ENCODE measurements around the gene MESP1.

MESP1 gene

DNA sequence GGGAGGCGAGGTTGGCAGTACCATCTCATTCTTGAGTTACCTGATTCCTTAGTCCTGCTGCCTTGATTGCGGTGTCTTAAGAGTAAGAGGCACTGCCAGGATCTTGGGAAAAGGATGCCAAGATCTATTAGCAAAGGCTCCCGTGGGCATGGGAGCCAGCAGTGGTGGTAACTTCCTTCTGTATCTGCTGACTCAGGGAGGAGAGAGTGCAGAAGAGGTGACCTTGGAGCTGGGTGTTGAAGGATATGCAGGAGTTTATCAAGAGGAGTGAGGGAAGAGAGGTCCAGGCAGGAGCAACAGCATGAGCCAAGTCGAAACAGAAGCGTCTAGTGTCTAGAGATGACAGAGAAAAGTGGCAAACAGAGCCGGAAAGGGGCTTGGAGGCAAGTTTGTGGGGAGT lies 29.6 kb upstream of the MESP1 start:
- DNase-seq, result no peak

DNA sequence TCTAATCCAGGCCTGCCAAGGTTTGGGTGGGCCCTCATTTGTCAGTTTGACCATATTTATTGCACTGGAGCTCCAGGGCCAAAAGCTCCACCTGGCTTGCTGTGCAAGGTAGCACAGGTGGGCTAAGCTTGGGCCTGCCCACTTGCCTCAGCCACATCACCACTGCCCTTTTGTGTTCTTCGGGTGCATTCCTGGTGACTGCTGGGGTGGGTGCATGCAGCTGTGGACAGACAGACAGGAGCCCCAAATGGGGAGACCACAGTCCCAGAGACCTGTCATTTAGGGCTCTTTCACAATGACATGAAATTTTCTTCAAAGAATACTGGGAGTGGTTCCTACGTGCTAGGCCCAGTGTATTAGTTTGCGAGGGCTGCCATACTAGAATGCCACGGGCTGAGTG lies 27.8 kb upstream of the MESP1 start:
- no peak for DNase-seq

DNA sequence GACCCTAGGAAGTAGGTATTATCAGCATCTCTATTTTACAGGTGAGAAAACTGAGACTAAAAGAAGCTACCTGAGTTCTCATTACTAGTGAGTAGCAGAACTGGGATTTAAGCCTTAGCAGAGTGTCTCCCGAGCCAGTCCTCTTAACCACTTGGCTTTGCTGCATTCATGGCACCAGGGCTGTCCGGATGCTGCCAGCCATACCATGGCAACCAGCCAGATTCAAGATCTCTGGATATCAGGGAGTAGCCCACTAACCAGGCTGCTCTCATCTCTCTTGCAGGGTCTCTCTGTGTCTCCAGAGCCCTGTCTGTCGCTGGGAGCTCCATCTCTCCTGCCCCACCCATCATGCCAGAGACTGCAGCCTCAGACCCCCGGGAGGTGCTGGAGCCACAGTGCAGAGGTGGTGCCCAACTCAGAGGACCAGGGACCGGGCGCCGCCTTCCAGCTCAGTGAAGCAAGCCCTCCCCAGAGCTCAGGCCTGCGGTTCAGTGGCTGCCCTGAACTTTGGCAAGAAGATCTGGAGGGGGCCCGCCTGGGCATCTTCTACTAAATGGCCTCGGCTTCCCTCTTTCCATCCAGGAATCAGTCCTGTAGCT lies 26.8 kb upstream of the MESP1 start:
- no peak for DNase-seq

DNA sequence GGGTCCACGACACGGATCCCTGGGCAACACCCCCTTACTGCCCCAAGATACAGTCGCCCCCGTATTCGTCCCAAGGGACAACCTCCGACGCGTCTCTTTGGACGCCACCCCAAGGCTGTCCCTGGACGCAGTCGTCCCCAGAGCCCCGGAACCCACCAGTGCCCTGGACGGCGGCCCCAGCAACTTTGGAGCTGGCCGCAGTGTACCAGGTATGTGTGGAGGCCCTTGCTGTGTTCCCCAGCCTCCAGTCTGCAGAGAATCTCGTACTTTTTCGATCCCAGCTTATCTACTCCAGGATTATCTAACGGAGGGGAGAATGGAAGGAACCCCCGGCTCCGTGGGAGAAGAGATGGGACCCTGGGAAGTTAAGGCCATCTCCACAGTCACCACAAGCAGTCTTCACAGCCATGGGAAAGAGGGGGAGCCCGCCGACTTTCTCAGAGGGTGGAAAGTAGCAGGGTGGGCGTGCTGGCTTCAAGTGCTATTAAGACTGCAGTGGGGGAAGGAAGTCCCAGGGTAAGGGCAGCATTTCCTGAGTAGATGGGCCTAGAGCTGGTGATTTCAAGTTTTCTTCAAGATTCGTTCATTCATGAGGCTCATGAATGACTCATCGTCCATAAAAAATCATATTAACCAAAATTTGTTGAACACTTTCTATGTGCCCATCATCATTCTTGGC lies 26.2 kb upstream of the MESP1 start:
- no peak for DNase-seq

DNA sequence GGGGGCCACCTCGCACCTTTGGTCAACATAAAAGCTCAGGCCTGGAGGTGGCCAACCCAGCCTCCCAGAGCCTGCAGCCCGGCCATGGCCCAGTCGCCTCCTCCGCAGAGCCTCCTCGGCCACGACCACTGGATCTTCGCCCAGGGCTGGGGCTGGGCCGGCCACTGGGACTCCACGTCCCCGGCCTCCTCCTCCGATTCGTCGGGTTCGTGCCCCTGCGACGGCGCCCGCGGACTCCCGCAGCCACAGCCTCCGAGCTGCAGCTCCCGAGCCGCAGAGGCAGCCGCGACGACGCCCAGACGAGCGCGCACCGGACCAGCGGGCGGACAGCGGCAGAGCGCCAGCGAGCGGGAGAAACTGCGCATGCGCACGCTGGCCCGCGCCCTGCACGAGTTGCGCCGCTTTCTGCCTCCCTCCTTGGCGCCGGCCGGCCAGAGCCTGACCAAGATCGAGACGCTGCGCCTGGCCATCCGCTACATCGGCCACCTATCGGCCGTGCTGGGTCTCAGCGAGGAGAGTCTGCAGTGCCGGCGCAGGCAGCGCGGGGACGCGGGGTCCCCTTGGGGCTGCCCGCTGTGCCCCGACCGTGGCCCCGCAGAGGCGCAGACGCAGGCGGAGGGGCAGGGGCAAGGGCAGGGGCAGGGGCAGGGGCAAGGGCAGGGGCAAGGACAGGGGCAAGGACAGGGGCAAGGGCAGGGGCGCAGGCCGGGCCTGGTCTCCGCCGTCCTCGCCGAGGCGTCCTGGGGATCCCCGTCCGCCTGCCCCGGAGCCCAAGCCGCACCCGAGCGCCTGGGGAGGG lies 25.4 kb upstream of the MESP1 start, which contains the start of gene MESP2:
MESP2 (plus strand) TSS at position 59 of the 799 bp plus-strand sequence; CDS start at position 85, 26 bp downstream.
- peak; percentile 43 for DNase-seq

DNA sequence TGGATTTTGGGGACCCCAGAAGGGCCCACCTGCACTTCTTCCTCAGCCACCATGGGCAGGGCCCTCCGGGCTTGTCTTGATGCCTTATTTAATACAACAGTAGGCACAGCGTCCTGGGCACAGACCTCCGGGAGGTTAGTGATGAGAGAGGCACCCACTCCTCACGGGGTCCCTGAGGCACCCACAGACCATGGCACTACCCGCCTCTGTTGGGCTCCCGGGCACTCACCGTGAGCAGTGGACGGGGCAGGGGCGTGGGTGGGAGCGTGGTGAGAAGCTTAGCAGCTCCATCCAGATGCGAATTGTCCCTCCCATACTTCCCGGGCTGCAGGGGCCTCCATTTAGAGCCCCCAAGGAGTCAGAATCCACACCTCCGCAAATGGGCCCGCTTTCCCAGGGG lies 24.8 kb upstream of the MESP1 start:
- no peak for DNase-seq

DNA sequence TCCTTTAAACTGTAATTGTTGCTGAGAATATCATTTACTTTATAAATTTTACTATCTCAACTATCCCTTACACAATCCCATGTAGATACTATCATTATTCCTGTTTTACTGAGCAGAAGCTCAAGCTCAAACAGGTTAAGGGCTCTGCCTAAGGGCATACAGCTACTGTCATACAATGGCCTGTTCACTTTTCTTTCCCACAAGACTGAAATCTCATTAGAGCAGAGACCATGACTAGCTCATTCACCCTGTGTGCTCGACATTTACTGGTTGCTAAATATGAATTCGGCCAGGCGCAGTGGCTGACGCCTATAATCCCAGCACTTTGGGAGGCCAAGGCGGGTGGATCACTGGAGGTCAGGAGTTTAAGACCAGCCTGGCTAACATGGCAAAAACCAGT lies 23.4 kb upstream of the MESP1 start:
- DNase-seq, result no peak

DNA sequence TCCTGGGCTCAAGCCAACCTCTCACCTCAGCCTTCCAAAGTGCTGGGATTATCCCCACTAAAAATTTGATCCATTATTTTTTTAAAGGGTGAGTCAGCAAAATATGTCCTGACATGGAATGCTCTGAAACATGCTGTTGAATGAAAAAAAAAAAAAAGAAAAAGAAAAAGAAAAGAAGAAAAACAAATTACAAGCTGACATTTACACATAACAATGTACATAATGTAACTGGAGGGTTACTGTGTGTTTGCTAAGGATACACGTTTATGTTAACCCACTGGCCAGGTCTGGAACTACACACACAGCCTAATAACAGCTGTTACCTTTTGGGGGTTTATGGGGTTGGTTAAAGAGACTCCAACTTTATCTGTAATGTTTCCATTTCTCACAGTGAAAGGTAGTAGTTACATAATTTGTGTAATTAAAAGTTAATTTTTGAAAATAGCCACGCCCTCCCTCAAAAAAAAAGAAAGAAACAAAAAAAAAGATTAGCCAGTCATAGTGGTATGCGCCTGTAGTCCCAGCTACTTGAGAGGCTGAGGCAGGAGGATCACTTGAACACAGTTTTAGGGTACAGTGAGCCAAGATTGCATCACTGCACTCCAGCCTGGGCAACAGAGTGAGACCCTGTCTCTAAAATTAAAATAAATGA lies 22.0 kb upstream of the MESP1 start:
- DNase-seq, result no peak

DNA sequence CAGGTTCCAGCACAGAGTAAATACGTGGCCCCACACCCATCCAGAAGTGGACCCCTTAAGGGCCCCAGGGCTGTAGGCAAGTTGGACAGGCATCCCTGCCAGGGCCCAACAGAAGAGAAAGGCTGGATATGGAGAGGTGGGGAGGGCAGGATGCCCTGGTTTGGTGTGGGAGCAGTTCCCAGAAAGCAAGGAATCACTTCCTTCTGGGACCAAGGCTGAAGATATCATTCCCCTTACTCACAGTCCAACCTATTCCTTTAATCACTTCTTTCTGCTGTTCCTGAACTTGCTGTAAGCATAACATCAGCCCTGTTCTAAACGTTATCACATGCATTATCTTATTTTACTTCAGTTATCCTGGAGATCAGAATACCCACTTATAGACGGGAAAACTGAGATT lies 19.0 kb upstream of the MESP1 start:
- DNase-seq, result no peak

DNA sequence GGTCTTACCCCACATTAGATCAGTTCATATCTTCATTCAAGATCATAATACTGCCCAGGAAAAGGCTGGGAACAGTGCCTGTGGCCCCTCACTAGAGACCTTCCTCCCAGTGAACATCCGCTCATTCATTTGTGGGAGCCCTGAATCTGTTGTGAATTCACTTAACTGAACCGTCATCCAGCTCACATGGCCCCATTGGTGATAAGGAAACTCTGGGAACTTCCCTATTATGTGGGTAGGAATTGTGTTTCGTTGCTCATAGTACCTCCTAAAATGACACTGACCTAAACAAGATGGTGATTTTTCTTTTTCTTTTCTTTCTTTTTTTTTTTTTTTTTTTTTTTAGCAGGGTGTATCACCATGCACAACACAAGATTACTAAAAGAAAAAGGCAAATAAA lies 18.3 kb upstream of the MESP1 start:
- no peak for DNase-seq

DNA sequence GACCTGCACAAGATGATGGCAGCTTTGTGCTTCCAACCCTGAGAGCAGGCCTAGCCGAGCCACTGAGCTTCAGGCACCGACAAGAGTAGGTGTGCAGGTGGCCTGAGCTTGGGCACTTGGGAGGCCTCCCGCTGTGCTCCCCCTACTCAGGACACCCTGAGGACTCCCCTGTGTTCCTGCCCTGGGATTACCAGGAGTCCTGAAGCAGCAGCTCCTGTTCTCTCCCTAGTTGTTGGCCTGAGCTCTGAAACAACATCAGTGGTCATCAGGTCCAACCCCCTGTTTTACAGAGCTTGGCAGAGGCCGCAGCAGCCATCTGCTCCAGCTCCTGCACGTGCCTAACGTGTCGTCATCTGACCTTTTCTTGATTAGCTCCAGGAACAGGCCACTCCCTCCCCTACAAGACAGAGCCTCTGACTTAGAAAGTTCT lies 17.0 kb upstream of the MESP1 start:
- no peak for DNase-seq

DNA sequence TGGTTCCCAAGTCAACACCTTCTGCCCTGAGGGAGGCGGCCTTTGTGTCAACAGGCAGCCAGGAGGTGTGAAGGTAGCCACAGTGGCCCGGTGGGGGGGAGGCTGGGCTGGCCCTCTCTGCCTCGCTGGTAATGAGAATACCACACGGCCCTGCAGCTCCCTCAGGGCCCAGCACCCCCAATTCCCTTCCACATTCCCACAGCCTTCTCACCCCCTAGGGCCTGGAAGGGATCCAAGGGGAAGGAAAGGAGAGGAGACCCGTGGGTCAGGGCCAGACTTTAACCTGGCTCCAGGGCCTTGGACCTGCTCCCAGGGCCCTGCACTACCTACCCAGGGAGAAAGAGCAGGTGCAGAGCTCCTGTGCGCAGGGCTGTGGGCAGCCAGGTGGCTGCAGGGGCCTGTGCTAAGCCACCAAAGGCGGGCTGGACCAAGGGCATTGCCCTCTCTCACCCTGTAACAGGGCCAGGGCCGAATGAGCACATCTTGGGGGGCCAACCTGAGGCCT lies 16.4 kb upstream of the MESP1 start:
- DNase-seq, result no peak

DNA sequence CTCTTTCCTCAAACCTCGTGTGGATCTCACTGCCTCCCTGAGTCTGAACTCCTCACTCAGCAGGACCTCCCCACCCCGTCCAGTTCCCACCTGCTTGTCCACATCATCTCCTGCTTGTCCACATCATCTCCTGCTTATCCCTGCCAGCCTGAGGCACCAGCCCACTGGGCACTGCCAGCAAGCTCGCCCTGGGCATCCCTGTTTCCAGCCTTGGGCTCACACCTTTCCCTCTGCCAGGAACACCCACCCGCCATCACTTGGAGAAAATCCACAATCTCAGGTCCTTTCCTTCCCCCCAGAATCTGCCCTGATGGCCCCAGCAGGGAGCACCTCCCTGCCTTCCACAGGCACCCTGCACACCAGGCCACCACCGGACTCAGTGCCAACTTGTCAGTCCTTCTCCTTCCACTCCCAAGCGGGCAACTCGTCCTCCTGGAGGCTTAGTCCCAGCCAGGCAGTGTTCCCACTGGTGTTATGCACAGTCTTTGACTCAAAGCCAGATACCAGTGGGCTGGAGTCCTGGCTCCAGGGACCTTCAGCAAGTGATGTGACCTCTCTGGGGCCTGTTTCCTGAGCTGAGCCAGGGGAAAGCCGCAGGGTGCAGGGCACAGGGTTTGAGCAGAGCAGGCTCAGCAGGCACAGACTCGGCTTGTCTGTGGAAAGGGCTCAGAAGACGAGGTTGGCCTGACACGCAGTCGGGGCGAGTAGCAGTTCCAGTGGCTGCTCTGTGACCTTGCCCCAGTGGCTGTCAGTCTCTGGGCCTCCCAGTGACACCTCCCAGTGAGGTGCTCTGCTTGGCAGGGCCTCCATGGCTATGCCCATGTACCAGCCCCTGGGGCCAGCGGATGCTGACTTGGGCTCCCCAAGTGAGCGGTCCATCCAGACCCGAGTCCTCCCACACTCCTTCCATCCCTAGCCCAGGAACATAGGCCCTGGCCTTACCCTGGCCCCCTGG lies 15.6 kb upstream of the MESP1 start:
- DNase-seq, result no peak

DNA sequence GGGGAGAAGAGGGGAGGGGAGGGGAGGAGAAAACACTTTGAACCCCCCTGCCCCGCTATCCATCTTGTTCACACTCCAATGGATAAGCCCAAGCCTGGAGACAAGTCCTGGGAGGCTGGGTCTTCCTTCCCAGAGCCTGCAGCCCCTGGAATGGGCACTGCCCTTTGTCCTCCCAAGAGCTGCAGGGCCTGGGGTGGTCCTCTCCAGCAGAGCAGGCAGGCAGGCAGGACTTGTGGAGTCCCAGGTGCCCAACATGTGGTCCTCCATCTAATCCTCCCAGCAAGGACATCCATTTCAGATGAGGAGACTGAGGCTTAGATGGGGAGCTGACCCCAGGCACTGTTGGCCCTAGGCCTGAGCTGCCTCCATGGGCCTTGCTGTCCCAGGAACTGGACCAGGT lies 14.6 kb upstream of the MESP1 start:
- no peak for DNase-seq

DNA sequence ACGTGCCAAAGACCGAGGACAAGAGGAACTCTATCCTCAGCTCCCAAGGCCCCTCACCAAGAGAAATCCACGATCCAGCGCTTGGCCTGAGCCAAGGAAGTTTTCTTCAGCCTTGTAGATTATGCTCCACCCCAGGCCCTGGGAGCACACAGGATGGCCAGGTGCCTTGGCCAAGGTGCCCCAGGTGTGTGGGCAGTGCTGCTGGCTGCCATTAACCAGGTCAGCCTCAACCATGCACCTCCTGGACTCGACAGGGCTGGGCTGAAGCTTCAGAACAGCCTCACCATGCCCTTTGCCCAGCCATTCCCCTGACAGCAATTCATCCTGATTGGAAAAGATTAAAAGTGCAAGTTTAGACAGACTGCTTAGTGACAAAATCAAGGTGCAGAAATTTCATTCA lies 10.9 kb upstream of the MESP1 start:
- no peak for DNase-seq

DNA sequence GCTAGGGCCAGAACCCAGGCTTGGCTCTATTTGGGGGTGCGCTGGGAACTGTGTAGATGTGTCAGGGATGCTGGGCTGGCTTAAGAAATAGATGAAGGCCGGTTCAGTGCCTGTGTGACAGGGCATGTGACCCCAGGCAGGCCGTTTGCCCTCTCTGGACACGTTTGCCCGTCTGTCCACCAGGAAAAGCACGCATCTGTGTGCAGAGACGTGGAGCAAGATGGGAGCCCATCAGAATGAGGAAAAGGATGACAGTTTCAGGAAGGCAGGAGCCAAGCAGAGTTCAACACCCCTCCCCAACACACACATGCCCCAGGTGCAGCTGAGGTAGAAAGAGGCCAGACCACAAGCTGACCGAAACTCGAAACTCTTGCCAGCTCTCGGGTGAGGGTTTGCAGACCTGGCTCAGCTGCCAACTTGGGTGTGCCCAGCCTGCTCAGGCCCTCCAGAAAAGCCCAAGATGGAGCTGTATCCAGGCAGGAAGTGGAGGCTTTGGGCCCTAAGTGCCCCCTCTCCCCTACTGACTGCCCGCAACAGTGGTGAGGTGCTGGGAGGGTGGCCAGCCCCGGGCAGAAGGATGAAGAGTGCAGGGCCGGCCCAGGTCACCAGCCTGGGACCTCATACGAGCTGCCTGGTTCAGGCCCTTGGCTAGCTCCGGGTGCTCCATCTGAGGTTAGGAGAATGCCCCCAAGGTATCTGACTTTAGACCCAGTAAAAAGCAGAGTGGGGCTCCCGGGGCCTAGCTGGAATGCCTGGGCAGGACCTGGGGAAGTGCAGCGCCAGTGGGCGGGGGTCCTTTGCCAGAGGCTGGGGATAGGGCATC lies 10.2 kb upstream of the MESP1 start:
- DNase-seq, result no peak

DNA sequence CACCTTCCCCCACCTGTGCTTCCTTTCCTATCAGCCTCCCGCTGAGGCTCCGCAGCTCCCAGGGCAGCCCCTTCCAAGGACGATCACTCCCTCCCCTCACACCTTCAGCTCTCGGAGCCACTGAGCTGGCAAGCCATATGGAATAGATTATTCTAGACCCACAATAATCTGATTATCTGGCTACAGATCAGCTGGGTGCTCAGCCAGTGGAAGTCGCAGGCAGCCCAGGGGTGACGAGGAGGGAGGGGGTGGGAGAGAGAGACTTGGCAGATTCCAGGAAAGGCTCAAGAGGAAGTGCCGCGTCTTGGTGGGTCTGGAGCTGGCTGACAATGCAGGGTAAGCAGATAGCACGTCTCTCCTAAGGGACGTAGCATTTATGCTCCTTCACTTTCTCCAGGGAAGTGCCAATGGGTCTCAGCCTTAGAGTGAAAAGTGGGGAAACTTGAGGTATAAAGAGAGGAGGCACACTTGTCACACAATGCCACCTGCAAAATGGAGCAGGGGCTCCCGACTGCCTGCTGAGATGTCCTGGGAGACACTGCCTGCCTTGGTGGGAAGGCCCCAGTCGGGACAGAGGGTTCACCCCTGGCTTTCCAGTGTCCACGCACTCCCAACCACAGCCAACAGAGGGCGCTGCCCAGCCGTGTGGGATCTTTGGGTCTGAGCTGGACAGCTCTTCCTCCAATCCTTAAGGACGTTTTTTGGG lies 9.4 kb upstream of the MESP1 start:
- DNase-seq, result no peak

DNA sequence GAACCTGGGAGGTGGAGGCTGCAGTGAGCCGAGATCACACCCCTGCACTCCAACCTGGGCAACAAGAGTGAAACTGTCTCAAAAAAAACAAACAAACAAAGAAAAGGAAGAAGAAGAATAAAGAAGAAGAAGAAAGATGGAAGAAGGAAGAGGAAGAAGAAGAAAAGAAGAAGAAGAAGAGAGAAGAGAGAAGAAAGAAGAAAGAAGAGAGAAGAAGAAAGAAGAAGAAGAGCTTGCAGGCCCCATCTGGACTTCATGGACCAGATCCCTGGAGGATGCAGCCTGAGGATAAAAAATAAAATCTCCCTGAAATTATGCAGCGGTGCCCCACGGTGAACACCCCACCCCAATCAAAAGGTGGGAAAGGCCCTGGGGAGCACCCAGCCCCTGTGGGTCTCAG lies 8.8 kb upstream of the MESP1 start:
- no peak for DNase-seq

DNA sequence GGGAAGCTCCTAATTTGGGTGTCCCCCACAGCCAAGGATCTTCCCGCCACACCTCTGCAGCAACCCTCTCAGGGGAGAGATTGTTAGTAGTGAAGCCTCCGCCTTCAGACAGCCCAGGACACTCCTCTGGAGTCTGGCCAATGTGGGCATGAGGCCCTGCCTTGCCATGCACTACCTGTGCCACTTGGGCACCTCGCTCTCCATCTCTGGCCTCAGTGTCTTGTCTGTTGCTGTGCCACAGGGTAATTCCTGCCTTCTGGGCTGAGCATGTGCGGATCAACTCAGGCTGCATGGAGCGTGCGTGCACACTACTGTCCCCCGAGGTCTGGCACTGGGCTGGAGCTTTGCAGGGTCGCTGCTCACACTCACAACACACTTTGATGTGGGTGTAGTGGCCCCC lies 7.9 kb upstream of the MESP1 start:
- no peak for DNase-seq

DNA sequence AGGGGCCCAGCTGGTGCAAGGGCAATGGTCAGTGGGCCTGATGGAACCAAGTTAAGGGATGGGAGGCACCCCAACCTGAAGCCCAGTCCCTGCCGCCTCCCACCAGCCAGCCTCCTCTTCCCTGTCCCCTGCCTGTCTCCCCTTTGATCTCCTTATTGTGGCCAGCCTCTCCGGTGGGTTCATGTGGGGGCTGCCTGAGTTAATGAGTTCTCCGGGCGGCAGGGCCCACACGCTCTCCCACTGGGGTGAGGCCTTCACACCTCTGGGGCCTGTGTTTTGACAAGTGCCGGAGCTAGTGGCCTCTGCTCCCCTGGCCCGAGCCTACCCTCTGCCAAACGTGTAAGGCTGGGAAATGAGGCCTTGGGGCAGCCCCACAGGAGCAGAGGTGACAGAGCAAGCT lies 7.2 kb upstream of the MESP1 start:
- no peak for DNase-seq

DNA sequence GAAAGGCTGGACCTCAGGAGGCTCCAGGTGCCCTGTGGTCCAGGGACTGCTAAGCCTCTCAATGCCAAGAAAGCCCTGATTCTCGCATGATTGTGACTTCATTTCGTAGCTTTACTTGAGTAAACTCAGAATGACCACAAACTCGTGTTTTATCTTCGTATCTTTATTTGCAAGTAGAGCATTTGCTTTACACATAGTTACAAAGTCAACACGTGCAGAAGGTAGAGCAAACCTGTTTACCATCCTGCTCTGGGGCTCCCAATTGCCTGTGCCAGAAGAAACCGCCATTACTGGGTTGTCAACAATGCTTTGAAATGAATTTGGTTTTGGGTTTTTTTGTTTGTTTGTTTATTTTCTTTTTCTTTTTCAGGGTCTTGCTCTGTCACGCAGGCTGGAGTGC lies 5.8 kb upstream of the MESP1 start:
- DNase-seq, result no peak

All from NCI-H2227 treated with DMSO at 0.1 percent for 48 hours (cell line).